Gastroesophageal sphincter (tissue), 3 donors: ENCODE data around the gene NLRP12.

ENCODE experiments used
- CTCF ChIP-seq, 4 experiments: fragments of 200-600 bp in 2 of 4; fragments of 450-650 bp in 2 of 4; sonication (generic) in 1 of 4; IDR thresholded peaks; one replicate each; pipeline ENCODE4 v1.5.1; 2017 to 2019; ENCODE audit warnings: antibody characterized with exemption in 4 of 4, mild to moderate bottlenecking in 2 of 4, moderate library complexity in 2 of 4
- EP300 ChIP-seq: sonication (generic); formaldehyde crosslinking; IDR thresholded peaks from one replicate; pipeline ENCODE4 v1.6.1; 2017; ENCODE audit warnings: antibody characterized with exemption, mild to moderate bottlenecking
- POLR2A ChIP-seq, 2 donors: fragments of 450-650 bp; IDR thresholded peaks; one replicate each; pipeline ENCODE4 v1.6.1; 2017; ENCODE audit warnings: antibody characterized with exemption in 2 of 2, mild to moderate bottlenecking in 2 of 2, moderate library complexity in 1 of 2

- TF ChIP-seq POLR2A (IDR thresholded peaks at IDR 0.05) (no peak), CTCF (IDR thresholded peaks at IDR 0.05) (peak; percentile 50 to 65 (median 54)), EP300 (no peak)
These were observed 51.2 kb downstream of the NLRP12 start for GRCh38 chr19:53772943-53773342.
